Upper lobe of left lung (tissue), 4 donors: ENCODE measurements around the gene NRF1.
"Not testable (repeated sequence)": the region's sequence is repeated elsewhere in the genome, so short reads cannot be mapped to it uniquely, and the experiment has no call there.

ENCODE experiments used
- CTCF ChIP-seq, 6 experiments: fragments of 450-650 bp in 4 of 6; fragments of 200-600 bp in 2 of 6; sonication (generic) in 2 of 6; IDR thresholded peaks; one replicate each; pipeline ENCODE4 v1.5.1; 2016 to 2019; ENCODE audit warnings: antibody characterized with exemption in 6 of 6
- EP300 ChIP-seq, 4 donors: sonication (generic); formaldehyde crosslinking; IDR thresholded peaks; one replicate each; pipeline ENCODE4 v1.5.1; 2017; ENCODE audit warnings: antibody characterized with exemption in 4 of 4, control low read depth in 2 of 4
- POLR2A ChIP-seq, 4 donors: fragments of 450-650 bp; IDR thresholded peaks; one replicate each; pipeline ENCODE4 v1.5.1; 2016 to 2017; ENCODE audit warnings: antibody characterized with exemption in 4 of 4, mild to moderate bottlenecking in 2 of 4
- POLR2AphosphoS5 ChIP-seq, 2 donors: sonication (generic); formaldehyde crosslinking; IDR thresholded peaks; one replicate each; pipeline ENCODE4 v1.5.1; 2017; ENCODE audit warnings: antibody characterized with exemption in 2 of 2

- TF ChIP-seq CTCF, POLR2A, POLR2AphosphoS5, EP300 (IDR thresholded peaks at IDR 0.05): not testable (repeated sequence)
These were observed 51.7 kb downstream of the NRF1 start for GRCh38 chr7:129663240-129663639.
